GM19099 (cell line): Measurements from ENCODE around the gene NTSR1.

Source experiments
- POLR2A ChIP-seq: IDR thresholded peaks from 3 replicates; pipeline ENCODE4 v1.6.1; 2011; ENCODE audit warnings: low read depth; ENCODE audit not compliant: insufficient read length; ENCODE audit errors: extremely low read depth

The NTSR1 gene

DNA sequence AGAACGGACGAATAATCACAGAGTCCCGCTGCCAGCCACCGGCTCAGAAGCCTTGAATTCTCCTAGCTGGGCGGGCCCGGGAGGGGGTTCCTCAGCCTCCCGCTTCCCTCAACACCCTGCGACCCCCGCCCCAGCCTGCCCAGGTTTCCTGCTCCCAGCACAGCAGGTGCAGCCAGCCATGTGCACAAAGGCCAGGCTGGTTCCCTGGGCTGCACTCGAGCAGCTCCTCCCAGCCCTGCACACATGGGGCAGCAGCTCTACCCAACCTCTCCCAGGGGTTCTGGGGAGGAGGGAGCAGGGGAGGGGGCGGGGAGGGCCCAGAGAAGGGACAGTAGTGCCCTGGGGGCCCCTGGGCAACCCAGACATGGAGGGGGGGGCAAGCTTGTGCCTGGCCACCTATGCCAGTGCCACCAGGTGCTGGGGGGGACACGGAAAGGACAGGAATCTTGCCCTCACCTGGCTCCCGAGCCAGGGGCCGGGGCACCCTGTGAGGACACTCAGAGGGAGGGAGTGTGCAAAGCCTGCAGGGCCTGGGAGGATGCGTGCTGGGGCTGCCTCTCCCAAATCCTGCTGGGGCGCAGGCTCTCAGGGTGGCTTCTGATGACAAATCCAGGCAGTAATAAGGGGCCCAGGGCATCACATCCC lies 1.2 kb upstream of the NTSR1 start:
- no peak for TF ChIP-seq POLR2A

DNA sequence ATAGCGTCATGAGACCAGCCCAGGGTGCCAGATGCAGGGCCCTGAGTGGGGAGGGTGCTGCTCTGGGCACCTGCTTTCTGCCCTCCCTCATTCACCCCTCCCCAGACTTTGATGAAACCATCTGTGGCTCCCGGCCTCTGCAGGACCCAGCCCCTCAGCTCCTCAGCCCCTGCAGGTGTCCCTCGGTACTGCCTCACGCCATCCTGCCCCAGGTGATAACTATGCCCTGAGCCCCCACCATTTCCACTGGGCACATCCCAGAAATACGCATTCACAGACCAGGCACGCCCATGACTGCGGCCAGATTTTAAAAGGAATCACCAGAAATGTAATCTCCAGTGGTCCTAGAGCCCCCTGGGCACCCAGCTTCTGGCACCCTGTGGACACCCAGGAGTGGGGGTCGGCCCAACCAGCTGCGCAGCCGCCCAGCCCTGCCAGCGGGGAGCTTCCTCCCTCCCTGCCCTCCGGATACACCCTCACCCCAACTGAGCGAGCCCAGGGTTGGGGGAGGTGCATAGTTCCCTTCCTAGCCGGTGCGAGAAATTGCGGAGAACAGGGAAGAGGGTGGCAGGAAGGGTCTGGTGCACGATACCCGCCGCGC lies 615 bp upstream of the NTSR1 start:
- TF ChIP-seq POLR2A, result no peak

DNA sequence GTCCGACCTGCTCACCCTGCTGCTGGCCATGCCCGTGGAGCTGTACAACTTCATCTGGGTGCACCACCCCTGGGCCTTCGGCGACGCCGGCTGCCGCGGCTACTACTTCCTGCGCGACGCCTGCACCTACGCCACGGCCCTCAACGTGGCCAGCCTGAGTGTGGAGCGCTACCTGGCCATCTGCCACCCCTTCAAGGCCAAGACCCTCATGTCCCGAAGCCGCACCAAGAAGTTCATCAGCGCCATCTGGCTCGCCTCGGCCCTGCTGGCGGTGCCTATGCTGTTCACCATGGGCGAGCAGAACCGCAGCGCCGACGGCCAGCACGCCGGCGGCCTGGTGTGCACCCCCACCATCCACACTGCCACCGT lies 885 bp downstream of the NTSR1 start:
- TF ChIP-seq POLR2A, result no peak

DNA sequence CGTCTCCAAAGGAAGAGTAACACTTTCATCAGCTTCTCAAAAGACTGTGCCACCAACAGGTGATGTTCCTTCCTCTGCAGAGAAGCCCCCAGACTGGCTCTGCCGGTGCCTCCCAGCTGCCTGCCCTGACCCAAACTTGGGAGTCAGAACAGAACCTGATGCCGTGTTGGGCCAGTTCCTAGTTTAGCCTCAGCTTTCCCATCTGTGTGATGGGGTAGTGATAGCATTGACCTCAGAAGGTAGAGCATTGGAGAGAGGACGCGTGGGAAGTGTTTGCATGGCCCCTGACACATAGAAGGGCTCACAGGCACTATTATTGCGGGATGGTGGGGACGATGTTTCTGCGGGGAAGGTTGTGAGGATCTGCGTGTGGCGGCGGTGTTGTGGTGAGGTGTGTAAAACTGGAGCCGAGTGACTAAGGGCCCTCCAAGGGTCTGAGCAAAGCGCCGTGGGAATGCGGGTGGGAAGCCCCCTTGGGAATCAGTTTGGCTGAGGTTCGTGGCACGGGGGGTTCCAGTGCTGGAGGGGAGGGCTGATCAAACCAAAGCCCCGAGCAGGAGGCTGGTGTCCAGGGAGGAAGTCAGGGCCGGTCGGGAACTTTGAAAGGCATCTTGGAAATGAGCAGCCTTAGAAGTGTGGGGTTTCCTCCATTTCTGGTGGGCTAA lies 1.7 kb downstream of the NTSR1 start:
- TF ChIP-seq POLR2A, result no peak

DNA sequence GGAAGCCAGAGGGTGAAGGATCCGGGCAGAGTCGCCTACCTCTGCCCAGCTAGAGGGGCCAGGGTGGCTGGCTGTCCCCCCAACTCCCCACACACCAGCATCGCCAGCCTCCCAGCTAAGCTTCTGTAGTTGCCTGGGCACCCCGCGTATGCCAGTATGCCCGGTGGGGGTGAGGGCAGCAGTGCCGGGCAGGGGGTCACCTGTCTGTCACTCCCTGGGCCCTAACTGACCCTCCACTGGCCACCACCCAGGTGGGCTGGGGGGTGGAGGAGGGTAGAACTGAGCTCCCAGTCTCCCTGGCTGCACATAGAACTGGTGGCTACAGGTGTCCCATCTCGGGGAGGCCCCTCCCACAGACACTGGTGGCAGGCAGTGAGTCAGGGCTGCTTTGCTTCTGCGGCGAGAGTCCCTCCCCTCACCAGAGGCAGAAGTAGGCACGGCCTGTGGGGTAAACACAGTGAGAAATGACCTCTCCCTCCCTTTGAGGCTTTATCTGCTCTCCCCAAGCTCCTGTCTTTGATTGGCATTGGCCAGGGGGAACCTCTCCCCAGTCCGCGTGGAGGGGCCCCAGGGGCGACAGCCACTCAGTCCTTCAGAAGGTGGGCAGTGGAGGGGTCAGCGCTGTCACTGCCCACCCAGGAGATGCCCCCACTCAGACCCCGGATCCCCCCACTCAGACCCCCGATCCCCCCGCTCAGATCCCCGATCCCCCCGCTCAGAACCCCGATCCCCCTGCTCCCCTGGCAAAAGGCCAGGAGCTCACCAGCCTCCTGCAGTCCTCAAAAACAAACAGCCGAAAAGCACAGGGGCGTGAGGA lies 2.5 kb downstream of the NTSR1 start:
- no peak for TF ChIP-seq POLR2A

DNA sequence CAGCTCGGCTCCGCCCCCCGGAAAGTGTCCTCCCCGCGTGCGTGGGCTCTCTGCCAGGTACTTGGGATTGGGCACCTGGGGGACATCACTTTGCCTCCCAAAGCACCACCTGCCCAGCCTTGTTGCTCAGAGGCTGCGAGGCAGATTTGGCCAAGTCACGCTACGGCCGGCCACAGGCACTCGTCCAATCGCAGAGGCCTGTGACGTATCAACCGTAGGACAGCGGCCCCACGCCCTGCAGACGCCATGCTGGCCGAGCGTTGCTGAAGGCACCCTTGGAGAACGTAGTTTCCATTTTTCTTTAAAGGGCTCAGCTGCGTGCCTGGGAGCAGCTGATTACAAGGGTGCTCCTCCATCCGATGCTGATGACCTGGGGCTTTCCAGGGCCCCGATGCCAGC lies 3.1 kb downstream of the NTSR1 start:
- TF ChIP-seq POLR2A, result no peak

DNA sequence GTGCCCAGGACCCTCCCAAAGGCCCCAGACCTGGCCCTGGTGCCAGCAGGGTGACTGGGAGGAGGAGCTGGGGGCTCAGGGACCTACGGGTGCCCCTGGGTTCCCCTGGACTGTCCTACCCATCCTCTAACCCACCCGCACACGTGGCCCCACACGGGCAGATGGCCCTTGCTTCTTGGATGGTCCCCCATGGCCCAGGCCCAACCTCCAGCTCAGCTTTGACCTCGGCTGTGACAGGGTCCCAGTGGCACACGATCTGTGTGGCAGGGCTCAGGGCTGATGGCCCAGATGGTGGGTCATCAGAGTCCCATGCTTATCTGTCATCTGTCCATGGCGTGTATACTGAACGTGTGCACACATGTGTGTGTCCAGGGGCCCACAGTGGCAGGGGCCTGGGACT lies 4.0 kb downstream of the NTSR1 start:
- no peak for TF ChIP-seq POLR2A

DNA sequence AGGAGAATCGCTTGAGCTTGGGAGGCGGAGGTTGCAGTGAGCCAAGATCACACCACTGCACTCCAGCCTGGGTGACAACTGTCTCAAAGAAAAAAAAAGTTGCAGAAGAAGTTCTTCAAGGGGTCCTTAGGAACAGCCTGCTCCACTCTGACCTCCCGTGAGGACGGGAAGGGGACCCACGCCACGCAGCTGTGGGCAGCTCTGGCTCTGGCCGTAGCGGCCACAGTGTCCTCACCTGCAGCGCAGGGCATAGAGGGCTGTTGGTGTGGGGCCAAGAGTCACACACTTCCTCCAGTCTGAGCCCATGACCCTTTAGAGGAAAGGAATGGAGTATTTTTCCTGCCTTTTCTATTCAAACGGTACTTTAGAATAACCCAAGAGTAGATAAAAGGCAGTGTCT lies 5.4 kb downstream of the NTSR1 start:
- no peak for TF ChIP-seq POLR2A

DNA sequence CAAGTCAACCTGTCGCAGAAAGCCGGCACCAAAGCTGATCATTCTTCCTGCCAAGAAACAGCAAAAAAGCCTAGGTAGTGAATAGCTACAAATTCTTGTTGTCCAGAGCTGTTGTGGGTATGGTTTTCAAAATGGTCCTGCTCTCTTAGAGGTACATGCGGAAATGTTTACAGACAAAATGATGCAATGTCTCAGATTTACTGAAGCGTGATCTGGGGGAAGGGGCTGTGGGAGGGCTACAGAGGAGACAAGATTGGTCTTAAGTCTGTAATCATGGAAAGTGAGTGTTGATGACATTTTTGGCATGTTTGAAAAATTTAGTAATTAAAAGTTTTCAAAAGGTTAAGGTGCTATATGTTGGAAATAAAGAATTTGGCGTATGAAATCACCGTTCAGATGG lies 6.2 kb downstream of the NTSR1 start:
- TF ChIP-seq POLR2A, result no peak

DNA sequence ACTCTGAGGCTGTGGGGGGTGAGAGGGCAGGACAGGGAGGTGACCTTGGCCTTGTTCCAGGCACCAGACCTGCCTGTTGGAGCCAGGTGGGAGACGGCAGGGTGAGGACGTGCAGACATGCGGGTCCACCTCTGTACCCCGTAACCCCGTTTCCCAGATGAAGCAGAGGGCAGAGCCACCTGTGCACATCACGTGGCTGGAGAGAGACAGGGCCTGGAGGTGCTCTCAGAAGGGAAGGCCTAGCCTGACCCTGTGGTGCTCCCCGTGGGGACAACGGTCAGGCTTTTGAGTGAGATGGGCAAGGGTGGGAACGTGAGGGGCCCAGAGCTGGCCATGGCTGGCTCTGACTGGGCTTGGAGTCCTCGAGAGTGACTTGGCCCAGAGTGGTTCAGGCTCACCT lies 6.6 kb downstream of the NTSR1 start:
- no peak for TF ChIP-seq POLR2A

DNA sequence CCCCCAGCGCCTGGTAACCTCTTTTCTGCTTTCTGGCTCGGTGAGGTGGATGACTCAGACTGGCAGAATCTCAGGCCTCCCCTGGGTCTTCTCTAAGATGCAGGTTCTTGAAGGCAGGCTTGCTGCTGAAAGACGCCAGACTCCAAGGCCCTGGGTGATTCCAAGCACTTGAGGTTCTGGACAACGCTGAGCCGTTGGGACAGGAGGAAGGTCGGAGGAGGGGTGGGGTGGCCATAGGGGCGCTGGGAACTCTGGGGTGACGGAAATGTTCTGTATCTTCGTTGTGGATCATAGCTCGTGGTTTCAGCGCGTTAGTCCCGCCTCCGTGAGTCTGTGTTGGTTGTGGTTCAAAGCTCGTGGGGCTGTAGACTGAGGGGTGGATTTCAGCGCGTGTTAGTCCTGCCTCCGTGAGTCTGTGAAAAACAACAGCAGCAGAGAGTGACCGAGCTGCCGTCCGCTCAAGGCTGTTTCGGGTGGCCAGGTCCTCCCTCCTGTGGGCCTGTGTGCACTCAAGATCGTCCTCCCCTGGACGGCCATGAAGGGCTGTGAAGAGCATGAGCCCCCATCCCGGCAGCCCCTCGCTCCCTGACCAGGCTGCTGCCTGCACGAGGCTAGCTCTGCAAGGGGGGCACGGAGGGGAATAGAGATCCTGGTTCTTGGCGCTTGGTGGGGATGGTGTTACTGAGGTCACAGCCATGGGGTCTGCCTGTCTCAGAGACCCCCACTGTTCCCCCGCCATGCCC lies 7.7 kb downstream of the NTSR1 start:
- TF ChIP-seq POLR2A, result no peak

DNA sequence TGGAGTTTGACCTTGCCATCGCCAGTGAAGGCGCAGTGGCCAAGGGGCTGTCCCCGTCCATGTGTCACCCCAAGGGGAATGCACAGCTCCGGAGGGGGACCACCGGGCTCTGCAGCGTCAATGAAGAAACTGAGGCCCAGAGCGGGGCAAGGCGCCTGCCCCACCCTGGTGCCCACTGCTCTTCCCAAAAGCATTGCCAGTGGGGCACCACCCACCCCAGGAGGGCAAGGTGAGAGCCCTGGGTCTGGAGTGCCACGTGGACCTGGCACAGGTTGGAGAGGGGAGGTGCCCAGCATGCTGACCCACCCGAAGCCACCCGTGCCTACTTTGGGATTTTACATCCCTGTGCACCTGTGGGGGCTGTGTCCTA lies 8.3 kb downstream of the NTSR1 start:
- TF ChIP-seq POLR2A, result no peak

DNA sequence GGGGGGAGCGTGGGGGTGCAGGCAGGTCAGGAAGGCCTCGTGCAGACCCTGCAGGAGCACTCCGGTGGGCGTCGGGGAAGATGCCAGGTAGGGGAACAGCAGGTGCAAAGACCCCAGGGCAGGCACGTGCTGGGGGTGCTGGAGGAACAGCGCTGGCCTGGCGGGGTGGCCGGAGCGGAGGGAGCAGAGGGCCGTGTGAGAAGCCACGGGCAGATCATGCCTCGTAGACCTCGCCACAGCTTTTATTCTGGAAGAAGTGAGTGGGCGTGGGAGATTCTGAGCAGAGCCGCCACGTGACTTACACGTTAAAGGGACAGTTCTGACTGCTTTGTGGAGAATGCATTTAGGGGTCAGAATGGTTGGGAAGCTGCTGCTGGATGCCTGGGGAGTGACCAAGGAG lies 9.3 kb downstream of the NTSR1 start:
- no peak for TF ChIP-seq POLR2A

DNA sequence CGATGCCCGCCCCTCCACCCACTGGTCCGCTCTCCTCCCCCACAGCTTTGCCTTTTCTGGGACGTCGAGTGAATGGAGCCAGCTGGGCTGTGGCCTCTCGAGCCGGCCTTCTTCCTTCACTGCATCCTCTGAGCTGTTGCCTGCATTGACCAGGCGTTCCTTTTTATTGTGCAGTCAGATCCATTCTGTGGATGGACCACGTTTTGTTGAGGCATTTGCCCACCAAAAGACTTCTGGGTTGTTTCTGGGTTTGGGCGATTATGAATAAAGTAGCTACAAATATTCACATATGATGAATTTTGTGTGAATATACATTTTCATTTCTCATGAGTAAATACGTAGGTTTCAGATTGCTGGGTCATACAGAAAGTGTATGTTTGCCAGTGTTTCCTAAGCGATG lies 9.9 kb downstream of the NTSR1 start:
- TF ChIP-seq POLR2A, result no peak
